ENCODE measurements around the gene GLB1L2.

Gene GLB1L2

DNA sequence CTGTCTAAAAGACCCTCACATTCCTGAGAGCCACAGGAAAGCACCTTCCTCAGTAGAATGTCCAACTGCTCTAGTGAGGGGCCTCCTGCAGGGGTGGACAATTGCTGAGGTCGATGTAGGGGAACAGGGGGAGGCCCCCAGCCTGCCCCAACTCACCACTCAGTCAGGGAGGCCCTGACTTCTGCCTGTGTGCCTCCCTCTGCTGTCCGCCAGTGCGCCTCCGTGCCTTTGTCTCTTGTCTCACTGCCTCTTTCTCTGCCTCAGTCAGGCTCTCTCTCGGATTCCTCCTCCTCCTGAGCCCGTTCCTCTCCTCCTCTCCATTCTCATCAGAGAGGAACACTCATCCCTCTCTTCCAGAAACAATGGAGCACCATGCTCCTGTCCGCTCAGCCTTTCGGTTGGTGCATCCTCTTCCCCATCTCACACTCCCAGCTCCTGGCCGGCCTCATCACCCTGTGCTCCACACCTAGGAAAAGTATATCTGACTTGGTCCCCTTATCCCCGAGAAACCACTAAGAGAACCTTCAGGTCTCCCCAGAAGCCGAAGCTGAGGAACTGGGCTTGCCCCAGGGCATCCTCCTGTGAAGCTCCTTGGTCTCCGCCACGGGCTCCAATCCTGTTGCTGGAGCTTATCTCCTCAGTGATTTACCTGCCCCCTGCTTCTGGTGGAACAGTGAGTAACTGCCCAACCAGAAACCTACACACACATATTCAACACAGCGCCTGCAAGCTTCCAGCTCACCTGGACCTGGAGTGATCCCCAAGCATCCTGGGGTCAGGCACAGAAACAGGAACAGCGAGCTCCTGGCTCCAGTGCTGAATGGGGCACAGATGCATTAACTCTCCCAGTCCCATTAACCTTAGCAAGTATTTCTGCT, 78.0 kb downstream of the GLB1L2 start:
- Histone ChIP-seq H3K4me3 (ENCODE audit: low read depth, low read length) (no peak overlapping the region; the same call in 1 of the 2 replicates), H3K27me3 (ENCODE audit: control insufficient read depth, insufficient read depth, low read length) (peaks cover 35% of the 10 kb centered on the region), H3K4me1 (ENCODE audit: control insufficient read depth, insufficient read depth, low read length) (peaks cover 35% of the 10 kb centered on the region), H3K27ac (ENCODE audit: low read depth, low read length) (no peak overlapping the region), H3K9ac (ENCODE audit: low read depth, low read length) (no peak overlapping the region), H3K36me3 (ENCODE audit: control insufficient read depth, insufficient read depth, low read length) (0 out of 2 replicates have a peak, but pooled peaks cover 4% of the 10 kb centered on the region), H3K9me3 (ENCODE audit: control insufficient read depth, insufficient read depth, low read length) (no peaks in the 10 kb centered on the region)

DNA sequence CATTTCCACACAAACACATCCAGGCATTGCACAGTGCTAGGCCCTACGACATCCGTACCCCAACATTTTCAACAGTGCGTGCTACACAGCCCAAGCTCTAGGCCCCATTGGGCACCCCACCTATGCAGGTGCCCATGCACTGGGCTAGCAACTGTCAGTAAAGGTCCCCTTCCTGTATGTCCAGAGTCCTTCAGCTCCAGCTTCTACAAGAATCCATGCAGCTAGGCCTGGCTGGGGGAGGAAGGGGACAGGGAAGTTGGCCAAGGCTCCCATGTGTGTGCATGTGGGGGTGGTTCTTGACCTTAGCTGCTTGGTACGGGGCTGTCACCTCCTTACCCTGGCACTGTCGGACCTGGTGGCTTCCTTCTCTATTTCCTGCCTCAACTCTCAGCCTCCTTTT, 79.0 kb downstream of the GLB1L2 start:
- Histone ChIP-seq H3K9me3 (ENCODE audit: control insufficient read depth, insufficient read depth, low read length) (no peaks in the 10 kb centered on the region), H3K4me1 (ENCODE audit: control insufficient read depth, insufficient read depth, low read length) (peaks cover 44% of the 10 kb centered on the region), H3K9ac (ENCODE audit: low read depth, low read length) (no peak overlapping the region), H3K4me3 (ENCODE audit: low read depth, low read length) (peak overlapping the region; percentile 82), H3K27me3 (ENCODE audit: control insufficient read depth, insufficient read depth, low read length) (peaks cover 35% of the 10 kb centered on the region), H3K27ac (ENCODE audit: low read depth, low read length) (no peak overlapping the region), H3K36me3 (ENCODE audit: control insufficient read depth, insufficient read depth, low read length) (0 out of 2 replicates have a peak, but pooled peaks cover 4% of the 10 kb centered on the region)

- H3K4me3 ChIP-seq (ENCODE audit: low read depth, low read length), result peak within 1 kb of the TSS; percentile 82
- peaks cover 47% of the 10 kb centered on the region for H3K4me1 ChIP-seq (ENCODE audit: control insufficient read depth, insufficient read depth, low read length)
- peaks cover 40% of the 10 kb centered on the region for H3K27me3 ChIP-seq (ENCODE audit: control insufficient read depth, insufficient read depth, low read length)
These were observed 80.6 kb downstream of the GLB1L2 start, which contains the start of gene B3GAT1 for GRCh38 chr11:134412203-134413042. Gene B3GAT1, minus strand, starts transcription at chr11:134412242. Its CDS starts 24,583 bp downstream, at chr11:134387659.

GRCh38 chr11:134413043-134413825, 81.4 kb downstream of the GLB1L2 start:
- H3K4me3 ChIP-seq (ENCODE audit: low read depth, low read length), result peak overlapping the region; percentile 62
- peaks cover 47% of the 10 kb centered on the region for H3K4me1 ChIP-seq (ENCODE audit: control insufficient read depth, insufficient read depth, low read length)
- H3K9ac ChIP-seq (ENCODE audit: low read depth, low read length), result no peak overlapping the region
- H3K36me3 ChIP-seq (ENCODE audit: control insufficient read depth, insufficient read depth, low read length), result no peaks in the 10 kb centered on the region
- peaks cover 40% of the 10 kb centered on the region for H3K27me3 ChIP-seq (ENCODE audit: control insufficient read depth, insufficient read depth, low read length)
- peak overlapping the region; percentile 64 for H3K27ac ChIP-seq (ENCODE audit: low read depth, low read length)
- H3K9me3 ChIP-seq (ENCODE audit: control insufficient read depth, insufficient read depth, low read length), result no peaks in the 10 kb centered on the region

More at GRCh38 chr11:134412203-134413042, 80.6 kb downstream of the GLB1L2 start, which contains the start of gene B3GAT1:
- no peaks in the 10 kb centered on the region for H3K9me3 ChIP-seq (ENCODE audit: control insufficient read depth, insufficient read depth, low read length)
- H3K27ac ChIP-seq (ENCODE audit: low read depth, low read length), result peak within 1 kb of the TSS; percentile 64
- no peak within 1 kb of the TSS for H3K9ac ChIP-seq (ENCODE audit: low read depth, low read length)
- no peaks in the 10 kb centered on the region for H3K36me3 ChIP-seq (ENCODE audit: control insufficient read depth, insufficient read depth, low read length)

DNA sequence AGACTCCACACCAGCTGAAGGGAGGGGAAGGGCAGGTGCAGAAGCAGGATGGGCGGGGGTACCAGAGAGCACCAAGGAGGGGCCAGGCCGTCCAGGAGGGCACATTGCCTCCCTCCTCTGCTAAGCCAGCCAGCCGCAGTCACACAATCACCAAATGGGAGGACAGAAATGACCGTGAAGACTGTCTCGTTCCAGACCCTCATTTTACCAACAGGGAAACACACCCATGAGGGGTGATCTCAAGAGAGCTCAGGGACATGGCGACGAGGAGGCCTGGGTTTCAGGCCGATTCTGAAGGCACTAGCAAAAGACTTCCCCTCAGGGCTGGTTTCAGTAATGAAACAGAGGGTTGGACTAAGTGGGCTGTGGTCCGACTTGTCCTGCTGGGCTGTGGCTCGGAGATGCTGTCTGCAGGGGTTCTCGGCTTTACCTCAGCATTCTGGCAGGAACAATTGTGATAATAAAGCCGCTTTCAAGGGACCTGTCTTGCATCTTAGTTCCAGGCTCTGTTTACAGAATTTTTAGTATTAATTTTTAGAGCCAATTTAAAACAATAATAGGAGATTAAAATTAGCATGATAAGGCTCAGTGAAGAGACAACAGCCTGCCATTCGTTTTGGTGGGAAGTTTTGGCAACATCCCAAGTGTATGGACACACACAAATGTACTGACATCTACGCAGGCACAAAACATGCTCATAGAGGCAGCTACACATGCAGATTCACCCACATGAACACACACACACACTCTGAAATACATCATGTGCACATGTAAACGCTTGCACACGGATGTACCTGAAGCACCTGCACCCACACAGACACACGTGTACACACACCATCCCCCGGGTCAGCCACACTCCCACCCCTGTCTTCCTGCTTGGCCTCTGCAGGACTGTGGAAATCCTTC, 82.3 kb downstream of the GLB1L2 start:
- peak overlapping the region; percentile 62 for H3K4me3 ChIP-seq (ENCODE audit: low read depth, low read length)
- H3K9ac ChIP-seq (ENCODE audit: low read depth, low read length), result no peak overlapping the region

GRCh38 chr11:134414766-134415765, 83.3 kb downstream of the GLB1L2 start:
- no peaks in the 10 kb centered on the region for H3K36me3 ChIP-seq (ENCODE audit: control insufficient read depth, insufficient read depth, low read length)
- H3K9ac ChIP-seq (ENCODE audit: low read depth, low read length), result no peak overlapping the region
- H3K4me1 ChIP-seq (ENCODE audit: control insufficient read depth, insufficient read depth, low read length), result peaks cover 42% of the 10 kb centered on the region
- no peaks in the 10 kb centered on the region for H3K9me3 ChIP-seq (ENCODE audit: control insufficient read depth, insufficient read depth, low read length)
- H3K4me3 ChIP-seq (ENCODE audit: low read depth, low read length), result peak overlapping the region; percentile 62; the same call in 1 of the 2 replicates
- H3K27ac ChIP-seq (ENCODE audit: low read depth, low read length), result no peak overlapping the region
- H3K27me3 ChIP-seq (ENCODE audit: control insufficient read depth, insufficient read depth, low read length), result peaks cover 40% of the 10 kb centered on the region

More for the DNA sequence above, 82.3 kb downstream of the GLB1L2 start:
- Histone ChIP-seq H3K4me1 (ENCODE audit: control insufficient read depth, insufficient read depth, low read length) (peaks cover 47% of the 10 kb centered on the region), H3K9me3 (ENCODE audit: control insufficient read depth, insufficient read depth, low read length) (no peaks in the 10 kb centered on the region), H3K36me3 (ENCODE audit: control insufficient read depth, insufficient read depth, low read length) (no peaks in the 10 kb centered on the region), H3K27ac (ENCODE audit: low read depth, low read length) (peak overlapping the region; percentile 33), H3K27me3 (ENCODE audit: control insufficient read depth, insufficient read depth, low read length) (peaks cover 40% of the 10 kb centered on the region)

GRCh38 chr11:134416726-134417125, 84.9 kb downstream of the GLB1L2 start:
- Histone ChIP-seq H3K9ac (ENCODE audit: low read depth, low read length) (no peak overlapping the region), H3K36me3 (ENCODE audit: control insufficient read depth, insufficient read depth, low read length) (no peaks in the 10 kb centered on the region), H3K27me3 (ENCODE audit: control insufficient read depth, insufficient read depth, low read length) (peaks cover 27% of the 10 kb centered on the region), H3K4me3 (ENCODE audit: low read depth, low read length) (no peak overlapping the region), H3K9me3 (ENCODE audit: control insufficient read depth, insufficient read depth, low read length) (no peaks in the 10 kb centered on the region), H3K4me1 (ENCODE audit: control insufficient read depth, insufficient read depth, low read length) (peaks cover 31% of the 10 kb centered on the region), H3K27ac (ENCODE audit: low read depth, low read length) (no peak overlapping the region)

GRCh38 chr11:134417871-134418840, 86.4 kb downstream of the GLB1L2 start:
- H3K9ac ChIP-seq (ENCODE audit: low read depth, low read length), result no peak overlapping the region
- H3K9me3 ChIP-seq (ENCODE audit: control insufficient read depth, insufficient read depth, low read length), result no peaks in the 10 kb centered on the region
- no peaks in the 10 kb centered on the region for H3K36me3 ChIP-seq (ENCODE audit: control insufficient read depth, insufficient read depth, low read length)
- peaks cover 21% of the 10 kb centered on the region for H3K27me3 ChIP-seq (ENCODE audit: control insufficient read depth, insufficient read depth, low read length)
- H3K4me3 ChIP-seq (ENCODE audit: low read depth, low read length), result no peak overlapping the region
- H3K4me1 ChIP-seq (ENCODE audit: control insufficient read depth, insufficient read depth, low read length), result peaks cover 29% of the 10 kb centered on the region
- H3K27ac ChIP-seq (ENCODE audit: low read depth, low read length), result no peak overlapping the region

Measured in HUES48 (cell line).